ENCODE data around the gene NPY4R.
"Not testable (repeated sequence)": the region's sequence is repeated elsewhere in the genome, so short reads cannot be mapped to it uniquely, and the experiment has no call there.

The NPY4R gene, protein sequence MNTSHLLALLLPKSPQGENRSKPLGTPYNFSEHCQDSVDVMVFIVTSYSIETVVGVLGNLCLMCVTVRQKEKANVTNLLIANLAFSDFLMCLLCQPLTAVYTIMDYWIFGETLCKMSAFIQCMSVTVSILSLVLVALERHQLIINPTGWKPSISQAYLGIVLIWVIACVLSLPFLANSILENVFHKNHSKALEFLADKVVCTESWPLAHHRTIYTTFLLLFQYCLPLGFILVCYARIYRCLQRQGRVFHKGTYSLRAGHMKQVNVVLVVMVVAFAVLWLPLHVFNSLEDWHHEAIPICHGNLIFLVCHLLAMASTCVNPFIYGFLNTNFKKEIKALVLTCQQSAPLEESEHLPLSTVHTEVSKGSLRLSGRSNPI

DNA sequence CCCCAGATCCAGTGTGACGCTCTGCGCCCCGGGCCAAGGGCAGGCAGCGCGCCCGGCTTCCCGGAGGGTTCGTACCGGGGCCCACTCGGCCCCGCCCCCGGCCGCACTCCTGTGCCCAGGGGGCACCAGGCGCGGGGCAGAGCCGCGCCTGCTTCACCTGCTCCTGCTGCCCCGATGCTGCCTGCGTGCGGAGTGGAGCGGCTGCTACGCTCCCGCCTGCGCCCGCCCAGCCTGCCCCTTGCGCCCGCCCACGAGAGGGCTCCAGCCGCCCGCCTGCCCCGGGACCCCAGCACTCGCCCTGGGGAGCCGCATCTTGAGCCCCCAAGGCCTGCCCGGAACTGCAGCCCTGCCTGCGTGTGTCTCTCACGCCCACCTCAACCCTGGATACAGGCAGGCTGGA lies at the start of gene NPY4R:
TSS of gene NPY4R (minus strand) at position 194 of the 400 bp plus-strand sequence. CDS start 3,323 bp downstream, outside the sequence.
- CTCF ChIA-PET, POLR2A ChIA-PET: not testable (repeated sequence)

GRCh38 chr10:46515366-46515765 lies 49.6 kb upstream of the NPY4R start:
- CTCF ChIA-PET = interaction anchor here (1.7 kb wide), 1 partner anchor 9 kb away, joined by 5 read pairs; no protein-coding TSS in a partner anchor
- POLR2A ChIA-PET = no interaction called here
- DNase-seq (ENCODE audit: extremely low spot score) = no peak
- TF ChIP-seq, protein P1, sequence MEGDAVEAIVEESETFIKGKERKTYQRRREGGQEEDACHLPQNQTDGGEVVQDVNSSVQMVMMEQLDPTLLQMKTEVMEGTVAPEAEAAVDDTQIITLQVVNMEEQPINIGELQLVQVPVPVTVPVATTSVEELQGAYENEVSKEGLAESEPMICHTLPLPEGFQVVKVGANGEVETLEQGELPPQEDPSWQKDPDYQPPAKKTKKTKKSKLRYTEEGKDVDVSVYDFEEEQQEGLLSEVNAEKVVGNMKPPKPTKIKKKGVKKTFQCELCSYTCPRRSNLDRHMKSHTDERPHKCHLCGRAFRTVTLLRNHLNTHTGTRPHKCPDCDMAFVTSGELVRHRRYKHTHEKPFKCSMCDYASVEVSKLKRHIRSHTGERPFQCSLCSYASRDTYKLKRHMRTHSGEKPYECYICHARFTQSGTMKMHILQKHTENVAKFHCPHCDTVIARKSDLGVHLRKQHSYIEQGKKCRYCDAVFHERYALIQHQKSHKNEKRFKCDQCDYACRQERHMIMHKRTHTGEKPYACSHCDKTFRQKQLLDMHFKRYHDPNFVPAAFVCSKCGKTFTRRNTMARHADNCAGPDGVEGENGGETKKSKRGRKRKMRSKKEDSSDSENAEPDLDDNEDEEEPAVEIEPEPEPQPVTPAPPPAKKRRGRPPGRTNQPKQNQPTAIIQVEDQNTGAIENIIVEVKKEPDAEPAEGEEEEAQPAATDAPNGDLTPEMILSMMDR (IDR thresholded peaks at IDR 0.05; ENCODE audit: control extremely low read depth, extremely low read depth, low read depth, missing control alignments) = no peak

More for the DNA sequence above, at the start of gene NPY4R:
- not testable (repeated sequence) for DNase-seq (ENCODE audit: extremely low spot score)

GRCh38 chr10:46514899-46515298 lies 49.1 kb upstream of the NPY4R start:
- ChIA-PET CTCF (interaction anchor here (1.7 kb wide), 1 partner anchor 9 kb away, joined by 5 read pairs; no protein-coding TSS in a partner anchor), POLR2A (no interaction called here)
- TF ChIP-seq, protein P1 (IDR thresholded peaks at IDR 0.05; ENCODE audit: control extremely low read depth, extremely low read depth, low read depth, missing control alignments) = no peak
- no peak for DNase-seq (ENCODE audit: extremely low spot score)

GRCh38 chr10:46514431-46514861 lies 48.7 kb upstream of the NPY4R start:
- CTCF ChIA-PET = interaction anchor here (1.7 kb wide), 1 partner anchor 10 kb away, joined by 5 read pairs; no protein-coding TSS in a partner anchor
- TF ChIP-seq, protein P1 (IDR thresholded peaks at IDR 0.05; ENCODE audit: control extremely low read depth, extremely low read depth, low read depth, missing control alignments) = no peak

GRCh38 chr10:46513333-46513732 lies 47.6 kb upstream of the NPY4R start:
- DNase-seq (ENCODE audit: extremely low spot score) = not testable (repeated sequence)

More at GRCh38 chr10:46514431-46514861, 48.7 kb upstream of the NPY4R start:
- POLR2A ChIA-PET = no interaction called here
- no peak for DNase-seq (ENCODE audit: extremely low spot score)

DNA sequence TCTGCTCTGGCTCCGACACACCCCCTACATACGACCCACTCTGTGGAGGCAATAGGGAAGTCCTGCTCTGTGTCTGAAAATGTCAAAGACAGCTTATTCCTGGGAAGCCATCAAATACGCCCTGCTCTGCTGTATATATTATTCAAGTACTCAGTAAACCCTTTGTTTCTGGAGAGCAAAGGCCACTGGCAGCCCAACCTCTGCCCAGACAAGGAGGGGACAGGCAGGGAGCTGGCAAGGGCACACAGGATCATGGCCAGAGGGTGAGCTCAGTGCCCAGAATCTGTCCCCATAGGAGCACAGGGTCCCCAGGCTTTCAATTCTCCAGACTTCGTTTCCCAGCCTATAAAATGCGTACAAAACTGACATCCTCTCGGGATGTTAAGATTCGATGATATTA lies 47.0 kb upstream of the NPY4R start:
- DNase-seq (ENCODE audit: extremely low spot score); CTCF ChIA-PET; POLR2A ChIA-PET: not testable (repeated sequence)

More at GRCh38 chr10:46513333-46513732, 47.6 kb upstream of the NPY4R start:
- POLR2A ChIA-PET, CTCF ChIA-PET: not testable (repeated sequence)

- POLR2A ChIA-PET; CTCF ChIA-PET; DNase-seq (ENCODE audit: extremely low spot score): not testable (repeated sequence)
These were observed 46.2 kb upstream of the NPY4R start for GRCh38 chr10:46512002-46512401.

DNA sequence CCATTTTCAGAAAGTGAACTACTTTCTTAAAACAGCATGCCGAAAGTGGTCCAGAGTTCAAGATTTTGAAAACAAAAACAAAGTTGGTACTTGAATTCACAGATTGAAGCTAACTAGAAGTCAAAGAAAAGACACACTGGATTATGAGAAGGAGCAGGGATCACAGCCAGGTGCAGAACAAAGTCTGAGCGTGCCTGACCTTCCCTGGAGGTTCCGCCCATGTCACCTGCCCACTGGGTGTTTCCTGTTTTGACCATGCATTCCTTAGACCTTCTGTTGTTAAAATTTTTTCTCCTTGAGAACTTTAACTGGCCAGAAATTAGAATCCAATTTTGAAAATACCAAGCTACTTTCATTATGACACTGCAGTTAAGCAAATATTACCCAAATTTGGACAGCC lies 34.2 kb upstream of the NPY4R start:
- CTCF ChIA-PET; DNase-seq (ENCODE audit: extremely low spot score); POLR2A ChIA-PET: not testable (repeated sequence)

- POLR2A ChIA-PET; CTCF ChIA-PET; DNase-seq (ENCODE audit: extremely low spot score): not testable (repeated sequence)
These were observed 33.4 kb upstream of the NPY4R start for GRCh38 chr10:46498985-46499703.

GRCh38 chr10:46497878-46498277 lies 32.1 kb upstream of the NPY4R start:
- POLR2A ChIA-PET; CTCF ChIA-PET; DNase-seq (ENCODE audit: extremely low spot score): not testable (repeated sequence)

DNA sequence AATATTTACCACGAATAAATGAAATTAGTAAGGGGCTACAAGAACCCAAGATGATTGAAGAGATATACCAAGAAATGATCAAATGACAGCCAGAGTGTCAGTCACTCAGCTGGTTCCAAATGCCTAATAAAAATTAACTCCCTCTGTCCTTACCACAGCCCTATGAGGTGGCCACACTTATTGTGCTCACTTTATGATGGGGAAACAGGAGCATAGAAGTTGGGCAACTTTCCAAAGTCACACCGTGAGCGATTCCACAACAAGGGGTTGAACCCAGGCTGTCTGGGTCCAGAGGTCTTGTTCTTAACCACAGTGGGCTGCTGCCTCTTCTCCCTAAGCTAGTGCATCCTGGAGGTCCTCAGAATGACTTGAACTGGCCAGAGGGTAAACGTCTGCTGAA lies 31.6 kb upstream of the NPY4R start:
- CTCF ChIA-PET; POLR2A ChIA-PET; DNase-seq (ENCODE audit: extremely low spot score): not testable (repeated sequence)

DNA sequence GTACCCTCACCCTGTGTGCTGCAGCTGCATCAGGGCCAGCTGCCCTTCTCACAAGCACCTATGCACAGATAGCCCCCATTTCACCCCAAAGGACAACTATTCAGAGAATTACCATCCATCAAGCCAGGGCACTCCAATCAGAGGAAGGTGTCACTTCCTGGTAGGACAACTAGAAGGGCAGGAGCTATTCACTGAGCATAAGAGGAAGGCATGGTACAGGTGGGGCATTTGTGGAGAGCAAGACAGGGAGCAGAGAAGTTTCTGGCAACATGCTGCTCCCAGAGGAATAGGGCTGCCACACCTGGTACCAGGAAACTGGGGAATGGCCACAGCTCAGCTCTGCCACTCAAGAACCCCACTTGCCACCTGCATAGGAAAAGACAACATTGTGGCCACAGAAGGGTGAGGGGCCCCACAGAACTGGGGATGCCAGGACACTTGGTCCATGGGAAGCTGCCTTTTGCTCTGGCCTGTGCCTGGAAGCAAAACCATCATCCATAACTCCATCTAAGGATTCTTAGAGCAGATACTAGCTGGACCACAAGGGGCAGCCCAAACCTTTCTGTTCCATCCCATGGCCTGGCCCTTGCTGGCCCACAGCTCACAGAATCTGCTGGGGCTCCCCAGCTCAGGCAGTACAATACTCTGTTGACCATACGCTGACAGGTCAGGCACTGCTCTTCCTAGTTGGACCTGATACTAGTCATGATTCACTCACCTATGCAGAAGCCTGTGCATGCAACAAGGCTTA lies 25.8 kb upstream of the NPY4R start:
- POLR2A ChIA-PET = not testable (repeated sequence)

GRCh38 chr10:46490285-46490684 lies 24.5 kb upstream of the NPY4R start:
- POLR2A ChIA-PET; CTCF ChIA-PET; DNase-seq (ENCODE audit: extremely low spot score): not testable (repeated sequence)

More for the DNA sequence above, 25.8 kb upstream of the NPY4R start:
- CTCF ChIA-PET; DNase-seq (ENCODE audit: extremely low spot score): not testable (repeated sequence)

- POLR2A ChIA-PET; CTCF ChIA-PET; DNase-seq (ENCODE audit: extremely low spot score): not testable (repeated sequence)
These were observed 20.7 kb upstream of the NPY4R start for GRCh38 chr10:46486459-46486858.

Data from GM10248 (cell line).